K562 (cell line): ENCODE data around the gene ABCC1. TPM values are rescaled to one million over a fixed set of nuclear protein-coding genes. Genes with fewer than 3 reads are reported as not detected.

ENCODE experiments used
- ATAC-seq: fragments of 200-7000 bp; cut with Tn5 transposase; 3 replicates; pipeline ENCODE4 v1.9.1; 2020; ENCODE audit warnings: moderate library complexity
- BruUV-seq: library from RNA; stranded (reverse); fragments of 400-500 nt; replicated peaks from 2 replicates; lab custom pipeline; 2021; lab: Mats Ljungman, UMichigan
- CTCF ChIA-PET: fragments of 300-600 bp; formaldehyde crosslinking; extraction: SDS; loops from one replicate; lab custom pipeline; 2021; ENCODE audit warnings: low intra/inter-chr PET ratio; lab: Yijun Ruan, JAX
- POLR2A ChIA-PET: fragments of 300-600, 350-650 bp; sonication (Branson Sonifier 250); formaldehyde crosslinking; extraction: SDS; loops from one replicate; lab custom pipeline; 2021; ENCODE audit warnings: antibody characterized with exemption, inconsistent platforms; lab: Yijun Ruan, JAX
- DNase-seq, 4 experiments: peaks; one replicate each; pipeline versions ENCODE4 v3.0.0 to v3.0.0-alpha.2; 2011 to 2018; ENCODE audit warnings: low spot score in 3 of 4, mixed read lengths in 3 of 4; ENCODE audit errors: extremely low read depth in 1 of 4
- FAIRE-seq: peaks from 2 replicates; lab custom pipeline; 2011; peaks lifted over from hg19 to GRCh38; lab: Jason Lieb, UNC
- H2AFZ ChIP-seq: 2 replicates; pipeline ENCODE4 v1.6.0; 2011; ENCODE audit warnings: low read depth, low read length, control low read depth, inconsistent platforms
- H3K27ac ChIP-seq: fragments of 200-600 bp; 3 replicates; pipeline ENCODE4 v1.8.0; 2011; ENCODE audit warnings: low read depth, mild to moderate bottlenecking, control low read depth, inconsistent platforms, low read length, moderate library complexity, mixed read lengths; ENCODE audit errors: extremely low read depth
- H3K27me3 ChIP-seq, 2 experiments: fragments of 300-600 bp in 1 of 2; 2 replicates in 1 of 2; 3 replicates in 1 of 2; pipeline versions ENCODE4 v1.6.0 to v1.8.0; 2011; ENCODE audit warnings: inconsistent platforms in 2 of 2, low read length in 2 of 2, mild to moderate bottlenecking in 1 of 2, mixed read lengths in 1 of 2, moderate library complexity in 1 of 2; ENCODE audit not compliant: control insufficient read depth in 2 of 2, insufficient read depth in 2 of 2
- H3K36me3 ChIP-seq: fragments of 300-600 bp; 3 replicates; pipeline ENCODE4 v1.8.0; 2011; ENCODE audit warnings: mild to moderate bottlenecking, low read length, inconsistent platforms; ENCODE audit not compliant: control insufficient read depth, insufficient read depth
- H3K4me1 ChIP-seq, 2 experiments: fragments of 200-600 bp in 1 of 2; replicated peaks in 1 of 2; 2 replicates in 1 of 2; 3 replicates in 1 of 2; pipeline versions ENCODE4 v1.5.1 to v1.8.0; 2011; ENCODE audit warnings: inconsistent platforms in 2 of 2, low read length in 2 of 2, mild to moderate bottlenecking in 1 of 2, mixed read lengths in 1 of 2, moderate library complexity in 1 of 2; ENCODE audit not compliant: control insufficient read depth in 2 of 2, insufficient read depth in 2 of 2
- H3K4me2 ChIP-seq: 2 replicates; pipeline ENCODE4 v1.6.1; 2011; ENCODE audit warnings: low read length, control low read depth, inconsistent platforms, mixed read lengths; ENCODE audit not compliant: insufficient read depth
- H3K4me3 ChIP-seq: fragments of 200-600 bp; sonication (generic), shearing (Covaris generic); 2 replicates; pipeline ENCODE4 v1.5.1; 2016; ENCODE audit warnings: control low read depth, inconsistent platforms
- H3K79me2 ChIP-seq: fragments of 200-600 bp; 3 replicates; pipeline ENCODE4 v1.8.0; 2011; ENCODE audit warnings: low read length, inconsistent platforms; ENCODE audit not compliant: control insufficient read depth, insufficient read depth
- H3K9ac ChIP-seq, 2 experiments: 2 replicates each; pipeline versions ENCODE4 v1.6.0 to v1.6.1; 2011; ENCODE audit warnings: low read depth in 2 of 2, low read length in 2 of 2, control low read depth in 1 of 2, inconsistent platforms in 1 of 2, mild to moderate bottlenecking in 1 of 2, mixed read lengths in 1 of 2; ENCODE audit not compliant: insufficient read depth in 1 of 2
- H3K9me1 ChIP-seq: one replicate; pipeline ENCODE4 v1.6.0; 2011; ENCODE audit warnings: inconsistent platforms, mild to moderate bottlenecking, low read length, moderate library complexity; ENCODE audit not compliant: control insufficient read depth, insufficient read depth
- H3K9me3 ChIP-seq: replicated peaks from 2 replicates; pipeline ENCODE4 v1.5.1; 2011; ENCODE audit warnings: low read depth, low read length, inconsistent platforms; ENCODE audit not compliant: control insufficient read depth, insufficient read depth
- H4K20me1 ChIP-seq: replicated peaks from 2 replicates; pipeline ENCODE4 v1.6.1; 2011; ENCODE audit warnings: low read length, inconsistent platforms, mixed read lengths; ENCODE audit not compliant: control insufficient read depth, insufficient read depth
- CEBPB ChIP-seq: fragments of 450-650 bp; IDR thresholded peaks from 2 replicates; pipeline ENCODE4 v1.6.1; 2016; ENCODE audit warnings: missing genetic modification characterization, missing compliant biosample characterization
- DPF2 ChIP-seq: fragments of 450-650 bp; IDR thresholded peaks from 2 replicates; pipeline ENCODE4 v1.6.1; 2016
- GABPA ChIP-seq: fragments of 200-800 bp; sonication (Bioruptor generic); conservative IDR thresholded peaks from 2 replicates; pipeline ENCODE4 v1.6.1; 2016; ENCODE audit warnings: low read depth, missing genetic modification characterization, missing compliant biosample characterization
- PTRF ChIP-seq: fragments of 450-650 bp; IDR thresholded peaks from 2 replicates; pipeline ENCODE4 v1.6.1; 2016; ENCODE audit warnings: mild to moderate bottlenecking, missing genetic modification characterization, missing compliant biosample characterization
- SIX5 ChIP-seq, 2 experiments: IDR thresholded peaks; 2 replicates each; pipeline ENCODE4 v1.6.1; 2011; ENCODE audit warnings: low read length in 2 of 2, borderline replicate concordance in 1 of 2, low read depth in 1 of 2, mild to moderate bottlenecking in 1 of 2, moderate library complexity in 1 of 2; ENCODE audit not compliant: insufficient read depth in 1 of 2
- SMAD2 ChIP-seq: fragments of 150-350 bp; IDR thresholded peaks from 2 replicates; pipeline ENCODE4 v1.6.1; 2014; ENCODE audit warnings: low read depth, mild to moderate bottlenecking, low read length
- TAL1 ChIP-seq: fragments of 450-650 bp; IDR thresholded peaks from 2 replicates; pipeline ENCODE4 v1.6.1; 2016; ENCODE audit warnings: mild to moderate bottlenecking
- ZNF316 ChIP-seq: fragments of 450-650 bp; IDR thresholded peaks from 2 replicates; pipeline ENCODE4 v1.6.1; 2016
- ZNF695 ChIP-seq: fragments of 450-650 bp; formaldehyde crosslinking; IDR thresholded peaks from 2 replicates; pipeline ENCODE4 v1.4.0; 2020; ENCODE audit warnings: mild to moderate bottlenecking, moderate library complexity
- WGBS: fragments of 100-300 bp; shearing (Covaris generic); methylation state at CpG from one replicate; pipeline ENCODE4 v1.1.6; 2016; ENCODE audit warnings: low coverage, mixed read lengths; ENCODE audit not compliant: insufficient coverage; ENCODE audit errors: missing lambda C conversion rate; 5-methylcytosine and 5-hydroxymethylcytosine counted together
- in situ Hi-C: fragments of 300-500 bp; cut with MboI; formaldehyde crosslinking; loops from 4 replicates; pipeline ENCODE4 v1.15.0; 2018; ENCODE audit warnings: inconsistent platforms, mixed read lengths
- intact Hi-C: fragments of 100-400 bp; cut with micrococcal nuclease; formaldehyde crosslinking; loops from 2 replicates; pipeline ENCODE4 v1.14.2; 2022
- polyA plus RNA-seq, 8 experiments: library from polyadenylated mRNA; depleted of rRNA in 4 of 8; stranded (reverse) in 5 of 8; unstranded in 3 of 8; fragments of >200 nt; fragmentation: Nextera tagmentation in 2 of 8; fragmentation: Illumina TruSeq in 1 of 8; extraction: Ambion mirVana in 2 of 8; extraction: Trizol in 1 of 8; gene quantifications; 2 replicates each; pipeline versions ENCODE4 v1.2.1 to v1.2.3, GENCODE V29; 2011 to 2014; ENCODE audit warnings: inconsistent platforms in 1 of 8, missing spikeins in 1 of 8
- total RNA-seq, 7 experiments: library from RNA; depleted of rRNA in 6 of 7; stranded (reverse); fragments of >200 nt in 6 of 7; fragmentation: Illumina TruSeq in 2 of 7; extraction: Trizol in 2 of 7; gene quantifications; 2 replicates each; pipeline versions ENCODE4 v1.2.1 to v1.2.3, GENCODE V29; 2011 to 2021; ENCODE audit warnings: low replicate concordance in 1 of 7
- TF ChIP-seq, protein P1 (sequence below): IDR thresholded peaks from 2 replicates; pipeline ENCODE4 v1.6.1; 2016; ENCODE audit warnings: missing genetic modification characterization, missing compliant biosample characterization

Gene ABCC1
- total and polyA plus RNA-seq, 9 of the 15 experiments (the other 6 are each of a cell fraction or from before 2014, with no cell fraction given), result 3.9 to 41.6 (median 10.0) TPM

DNA sequence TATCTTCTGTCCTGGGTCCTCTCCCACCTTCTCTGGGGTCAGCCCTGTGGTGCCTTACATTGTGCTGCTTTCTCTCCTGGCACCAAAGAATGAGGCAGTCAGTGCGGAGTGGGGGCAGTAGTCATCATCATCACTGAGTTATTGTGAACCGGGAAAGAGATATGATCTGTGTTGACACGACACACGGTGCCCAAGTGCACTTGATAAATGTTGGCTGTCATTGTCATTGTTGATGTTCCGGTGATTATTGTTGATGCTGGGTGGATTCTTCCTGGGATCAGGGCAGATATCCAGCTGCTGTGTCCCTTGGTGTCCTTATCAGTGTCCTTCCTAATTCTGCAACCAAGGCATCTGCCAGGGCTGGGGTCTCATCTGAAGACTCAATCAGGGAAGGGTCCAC is 152.2 kb downstream of the ABCC1 start (continued):
- TF ChIP-seq PTRF (tag) (no peak), SMAD2 (no peak), ZNF316 (no peak), GABPA (tag) (no peak)
- TF ChIP-seq, protein P1, sequence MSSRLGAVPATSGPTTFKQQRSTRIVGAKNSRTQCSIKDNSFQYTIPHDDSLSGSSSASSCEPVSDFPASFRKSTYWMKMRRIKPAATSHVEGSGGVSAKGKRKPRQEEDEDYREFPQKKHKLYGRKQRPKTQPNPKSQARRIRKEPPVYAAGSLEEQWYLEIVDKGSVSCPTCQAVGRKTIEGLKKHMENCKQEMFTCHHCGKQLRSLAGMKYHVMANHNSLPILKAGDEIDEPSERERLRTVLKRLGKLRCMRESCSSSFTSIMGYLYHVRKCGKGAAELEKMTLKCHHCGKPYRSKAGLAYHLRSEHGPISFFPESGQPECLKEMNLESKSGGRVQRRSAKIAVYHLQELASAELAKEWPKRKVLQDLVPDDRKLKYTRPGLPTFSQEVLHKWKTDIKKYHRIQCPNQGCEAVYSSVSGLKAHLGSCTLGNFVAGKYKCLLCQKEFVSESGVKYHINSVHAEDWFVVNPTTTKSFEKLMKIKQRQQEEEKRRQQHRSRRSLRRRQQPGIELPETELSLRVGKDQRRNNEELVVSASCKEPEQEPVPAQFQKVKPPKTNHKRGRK (tag), result no peak
- TF ChIP-seq, all 486 proteins: peak for 0

- no TSS peak for BruUV-seq
- no peak overlapping the region for H3K4me2 ChIP-seq
- no peak for DNase-seq
- H4K20me1 ChIP-seq, result no peaks in the 10 kb centered on the region
- ATAC-seq, result no peak
- in situ Hi-C loops (no loop called here), intact Hi-C loops (no loop called here)
- no peaks in the 10 kb centered on the region for H3K27me3 ChIP-seq
- ChIA-PET CTCF (no interaction called here), POLR2A (interaction anchor here (1.6 kb wide), 1 partner anchor 31 kb away, joined by 3 read pairs; no protein-coding TSS in a partner anchor)
- H3K9me3 ChIP-seq, result no peaks in the 10 kb centered on the region
- no peak overlapping the region for H3K4me3 ChIP-seq
- no peak for FAIRE-seq
- H3K4me1 ChIP-seq, result no peaks in the 10 kb centered on the region; a peak in 1 of 5 replicates
- no peak overlapping the region for H3K27ac ChIP-seq
- WGBS, result 95% methylated on average over 4 of the region's 4 CpGs
- TF ChIP-seq DPF2, result no peak
- no peak for TF ChIP-seq ZNF695
- TF ChIP-seq SIX5 (IDR thresholded peaks at IDR 0.05; ENCODE audit: borderline replicate concordance in 1 of 2, insufficient read depth in 1 of 2, low read depth in 1 of 2, low read length in 2 of 2), result no peak
- TF ChIP-seq CEBPB (tag), result no peak
- TF ChIP-seq TAL1, result no peak
- H3K79me2 ChIP-seq, result no peaks in the 10 kb centered on the region
- H2AFZ ChIP-seq, result no peak overlapping the region
- no peak overlapping the region for H3K9ac ChIP-seq
- no peaks in the 10 kb centered on the region for H3K9me1 ChIP-seq
- peaks cover 62% of the 10 kb centered on the region for H3K36me3 ChIP-seq
Observed at GRCh38 chr16:16102738-16103137, 153.3 kb downstream of the ABCC1 start.
